Parathyroid adenoma (tissue), 2 donors: Measurements from ENCODE around the gene ADGRA1.

Experiments
- H2AFZ ChIP-seq: fragments of 300-600 bp; sonication (generic); one replicate; pipeline ENCODE4 v1.7.0; 2017; ENCODE audit warnings: antibody characterized with exemption, mild to moderate bottlenecking
- H3K27ac ChIP-seq: fragments of 300-600 bp; sonication (generic); one replicate; pipeline ENCODE4 v1.7.0; 2017
- H3K27me3 ChIP-seq: fragments of 300-600 bp; sonication (generic); one replicate; pipeline ENCODE4 v1.7.0; 2017; ENCODE audit warnings: low read length; ENCODE audit not compliant: control insufficient read depth, insufficient read depth
- H3K36me3 ChIP-seq: fragments of 300-600 bp; sonication (generic); one replicate; pipeline ENCODE4 v1.7.0; 2017; ENCODE audit warnings: low read length; ENCODE audit not compliant: control insufficient read depth, insufficient read depth
- H3K4me1 ChIP-seq: fragments of 300-600 bp; sonication (generic); one replicate; pipeline ENCODE4 v1.7.0; 2017; ENCODE audit warnings: control low read depth
- H3K4me2 ChIP-seq: fragments of 300-600 bp; sonication (generic); one replicate; pipeline ENCODE4 v1.7.0; 2017; ENCODE audit warnings: low read length
- H3K4me3 ChIP-seq: fragments of 300-600 bp; sonication (generic); one replicate; pipeline ENCODE4 v1.7.0; 2017; ENCODE audit warnings: low read depth, low read length
- H3K79me2 ChIP-seq: fragments of 300-600 bp; sonication (generic); one replicate; pipeline ENCODE4 v1.7.0; 2017; ENCODE audit warnings: control low read depth
- H3K9ac ChIP-seq: fragments of 300-600 bp; sonication (generic); one replicate; pipeline ENCODE4 v1.7.0; 2017; ENCODE audit warnings: mild to moderate bottlenecking
- H3K9me3 ChIP-seq: fragments of 300-600 bp; sonication (generic); one replicate; pipeline ENCODE4 v1.7.0; 2017; ENCODE audit warnings: low read length; ENCODE audit not compliant: control insufficient read depth
- TF ChIP-seq, protein P1 (sequence below): fragments of 300-600 bp; sonication (generic); IDR thresholded peaks from one replicate; pipeline ENCODE4 v1.7.0; 2017; ENCODE audit warnings: antibody characterized with exemption, mild to moderate bottlenecking
- donor health status: primary hyperparathyroidism.

The ADGRA1 gene

DNA sequence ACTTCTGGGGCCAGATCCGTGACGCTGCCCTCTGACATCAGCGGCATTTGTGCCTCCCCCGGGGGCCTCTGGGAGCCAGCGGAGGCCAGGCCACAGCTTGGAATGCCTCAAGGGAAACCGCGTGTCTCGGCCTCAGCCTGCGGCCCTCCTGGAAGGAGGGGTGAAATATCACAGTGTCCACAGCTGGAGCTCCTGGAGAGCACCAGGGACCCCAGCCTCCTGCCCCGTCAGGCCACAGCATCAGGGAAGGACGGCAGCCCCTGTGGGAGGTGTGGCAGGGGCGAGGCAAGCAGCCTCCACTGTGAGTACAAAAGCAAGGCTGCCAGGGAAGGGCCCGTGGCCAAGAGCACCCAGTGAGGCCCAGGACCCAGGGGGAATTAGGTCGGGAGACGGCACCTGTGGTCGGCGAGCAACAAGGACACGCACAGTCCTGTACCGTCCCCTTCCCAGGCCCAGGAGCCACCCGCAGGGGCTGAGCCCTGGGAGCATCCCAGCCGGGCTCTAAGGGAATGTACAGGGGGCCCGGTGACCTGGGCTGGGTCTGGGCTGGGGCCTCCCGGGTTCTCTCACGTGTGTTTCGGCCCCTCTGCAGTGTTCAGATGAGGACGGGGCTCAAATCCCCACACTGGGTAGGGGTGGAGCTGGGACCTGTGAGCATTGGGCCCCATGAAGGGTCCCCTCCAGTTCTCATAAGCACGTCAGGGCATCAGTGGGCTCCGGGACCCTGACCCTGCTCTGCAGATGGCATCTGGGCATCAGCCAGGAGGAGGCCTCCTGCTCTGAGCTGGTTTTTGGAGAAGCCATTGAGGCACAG, 53.6 kb downstream of the ADGRA1 start:
- Histone ChIP-seq H3K36me3 (no peaks in the 10 kb centered on the region), H3K9me3 (no peaks in the 10 kb centered on the region), H3K27me3 (peaks cover 8% of the 10 kb centered on the region), H3K4me2 (no peak overlapping the region), H3K4me1 (peaks cover 6% of the 10 kb centered on the region), H2AFZ (no peak overlapping the region), H3K9ac (no peak overlapping the region), H3K27ac (no peak overlapping the region), H3K79me2 (no peaks in the 10 kb centered on the region), H3K4me3 (no peak overlapping the region)
- TF ChIP-seq, protein P1, sequence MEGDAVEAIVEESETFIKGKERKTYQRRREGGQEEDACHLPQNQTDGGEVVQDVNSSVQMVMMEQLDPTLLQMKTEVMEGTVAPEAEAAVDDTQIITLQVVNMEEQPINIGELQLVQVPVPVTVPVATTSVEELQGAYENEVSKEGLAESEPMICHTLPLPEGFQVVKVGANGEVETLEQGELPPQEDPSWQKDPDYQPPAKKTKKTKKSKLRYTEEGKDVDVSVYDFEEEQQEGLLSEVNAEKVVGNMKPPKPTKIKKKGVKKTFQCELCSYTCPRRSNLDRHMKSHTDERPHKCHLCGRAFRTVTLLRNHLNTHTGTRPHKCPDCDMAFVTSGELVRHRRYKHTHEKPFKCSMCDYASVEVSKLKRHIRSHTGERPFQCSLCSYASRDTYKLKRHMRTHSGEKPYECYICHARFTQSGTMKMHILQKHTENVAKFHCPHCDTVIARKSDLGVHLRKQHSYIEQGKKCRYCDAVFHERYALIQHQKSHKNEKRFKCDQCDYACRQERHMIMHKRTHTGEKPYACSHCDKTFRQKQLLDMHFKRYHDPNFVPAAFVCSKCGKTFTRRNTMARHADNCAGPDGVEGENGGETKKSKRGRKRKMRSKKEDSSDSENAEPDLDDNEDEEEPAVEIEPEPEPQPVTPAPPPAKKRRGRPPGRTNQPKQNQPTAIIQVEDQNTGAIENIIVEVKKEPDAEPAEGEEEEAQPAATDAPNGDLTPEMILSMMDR = no peak

DNA sequence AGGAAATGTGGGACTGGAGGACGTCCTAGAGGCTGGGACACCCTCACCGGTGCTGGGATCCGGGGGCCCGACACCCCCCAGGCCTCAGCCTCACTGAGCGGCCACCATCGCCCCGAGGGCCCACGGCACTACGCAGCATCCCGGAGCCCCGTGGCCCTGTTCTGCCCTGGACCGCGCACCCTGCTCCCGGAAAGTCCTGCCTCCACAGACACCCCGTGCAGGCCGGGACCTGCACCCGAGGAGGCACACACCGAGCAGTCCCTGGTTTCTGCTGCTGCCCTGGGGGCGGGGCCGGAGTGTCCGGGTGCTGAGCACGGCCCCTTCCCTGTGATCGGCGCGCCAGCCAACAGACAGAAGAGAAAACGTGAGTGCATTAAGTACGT, 54.2 kb downstream of the ADGRA1 start:
- H3K4me3 ChIP-seq = no peak overlapping the region
- H3K27ac ChIP-seq = no peak overlapping the region
- H3K9me3 ChIP-seq = no peaks in the 10 kb centered on the region
- H3K27me3 ChIP-seq = peaks cover 8% of the 10 kb centered on the region
- no peaks in the 10 kb centered on the region for H3K36me3 ChIP-seq
- TF ChIP-seq, protein P1 = no peak
- no peak overlapping the region for H3K9ac ChIP-seq
- peaks cover 6% of the 10 kb centered on the region for H3K4me1 ChIP-seq
- H3K4me2 ChIP-seq = no peak overlapping the region
- no peak overlapping the region for H2AFZ ChIP-seq
- no peaks in the 10 kb centered on the region for H3K79me2 ChIP-seq

DNA sequence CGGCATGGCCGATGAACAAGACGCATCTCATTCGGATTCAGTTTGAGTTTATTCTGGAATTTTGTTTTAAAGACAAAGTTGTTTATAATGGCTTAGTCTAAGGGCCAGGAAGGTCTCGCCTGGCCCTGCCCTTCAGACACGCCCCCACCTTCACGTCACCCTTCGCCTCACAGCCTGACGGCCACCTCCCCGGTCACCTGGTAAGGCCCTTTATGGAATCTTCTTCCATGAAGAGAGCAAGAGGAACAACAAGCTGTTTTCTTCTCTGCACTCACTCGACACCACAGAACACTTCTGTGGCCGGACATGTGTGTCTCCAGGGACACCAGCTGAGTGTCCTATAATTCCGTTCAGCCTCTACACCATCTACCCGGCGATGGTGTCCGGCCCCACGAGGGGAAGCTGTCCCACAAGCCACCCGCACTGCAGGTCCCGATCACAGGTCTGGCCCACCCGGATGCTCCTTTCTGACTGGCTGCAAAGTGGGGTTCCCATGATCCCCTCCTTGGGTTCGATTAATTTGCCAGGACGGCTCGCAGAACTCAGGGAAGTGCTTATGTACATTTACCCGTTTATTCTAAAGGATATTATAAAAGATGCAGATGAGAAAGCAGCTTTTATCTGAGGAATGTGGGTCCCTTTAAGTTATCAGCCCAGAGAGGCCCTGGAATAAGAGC, 54.9 kb downstream of the ADGRA1 start:
- peaks cover 6% of the 10 kb centered on the region for H3K4me1 ChIP-seq
- H3K9me3 ChIP-seq = no peaks in the 10 kb centered on the region
- H3K27ac ChIP-seq = no peak overlapping the region
- no peak overlapping the region for H3K4me2 ChIP-seq
- no peak overlapping the region for H3K9ac ChIP-seq
- no peak overlapping the region for H2AFZ ChIP-seq
- no peak overlapping the region for H3K4me3 ChIP-seq
- TF ChIP-seq, protein P1 = no peak
- H3K27me3 ChIP-seq = peaks cover 8% of the 10 kb centered on the region
- H3K79me2 ChIP-seq = no peaks in the 10 kb centered on the region
- H3K36me3 ChIP-seq = no peaks in the 10 kb centered on the region

DNA sequence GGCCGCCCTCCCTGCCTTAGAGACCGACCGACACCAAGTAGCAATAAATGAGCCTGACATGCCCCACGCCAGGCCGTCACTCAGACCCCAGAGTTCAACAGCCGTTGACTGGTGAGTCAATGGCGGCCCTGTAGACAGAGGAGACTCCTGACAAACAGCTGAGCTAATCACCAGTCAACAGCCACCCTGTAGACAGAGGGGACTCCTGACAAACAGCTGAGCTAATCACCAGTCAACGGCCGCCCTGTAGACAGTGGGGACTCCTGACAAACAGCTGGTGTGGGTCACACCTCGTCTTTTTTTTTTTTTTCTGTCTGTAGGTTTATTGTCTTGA, 55.4 kb downstream of the ADGRA1 start:
- H3K4me2 ChIP-seq = no peak overlapping the region
- H3K36me3 ChIP-seq = no peaks in the 10 kb centered on the region
- peaks cover 8% of the 10 kb centered on the region for H3K27me3 ChIP-seq
- TF ChIP-seq, protein P1 = no peak
- H3K27ac ChIP-seq = no peak overlapping the region
- peaks cover 6% of the 10 kb centered on the region for H3K4me1 ChIP-seq
- H3K9ac ChIP-seq = no peak overlapping the region
- no peak overlapping the region for H3K4me3 ChIP-seq
- no peaks in the 10 kb centered on the region for H3K9me3 ChIP-seq
- H2AFZ ChIP-seq = no peak overlapping the region
- no peaks in the 10 kb centered on the region for H3K79me2 ChIP-seq
